GM21723 (cell line): ENCODE data around the gene TMEM82.

ENCODE experiments used
- ATAC-seq: cut with Tn5 transposase; IDR thresholded peaks from one replicate; pipeline ENCODE4 v1.9.1; 2021; ENCODE audit warnings: mild to moderate bottlenecking, moderate library complexity; ENCODE audit not compliant: unreplicated experiment

Gene TMEM82

GRCh38 chr1:15719381-15720120 lies 22.7 kb upstream of the TMEM82 start:
- ATAC-seq = no peak

- ATAC-seq = no peak
Measured at GRCh38 chr1:15720861-15721260, 21.4 kb upstream of the TMEM82 start.

GRCh38 chr1:15722411-15722810 lies 19.9 kb upstream of the TMEM82 start:
- ATAC-seq = no peak

GRCh38 chr1:15722836-15723532 lies 19.3 kb upstream of the TMEM82 start:
- no peak for ATAC-seq

GRCh38 chr1:15723631-15724246 lies 18.6 kb upstream of the TMEM82 start:
- ATAC-seq = no peak

GRCh38 chr1:15724949-15725880 lies 17.1 kb upstream of the TMEM82 start:
- ATAC-seq = no peak

GRCh38 chr1:15726508-15726907 lies 15.8 kb upstream of the TMEM82 start:
- no peak for ATAC-seq

GRCh38 chr1:15727021-15727420 lies 15.3 kb upstream of the TMEM82 start:
- ATAC-seq = no peak

GRCh38 chr1:15727424-15727823 lies 14.9 kb upstream of the TMEM82 start:
- no peak for ATAC-seq

GRCh38 chr1:15727866-15728534 lies 14.3 kb upstream of the TMEM82 start:
- no peak for ATAC-seq

GRCh38 chr1:15728937-15729657 lies 13.2 kb upstream of the TMEM82 start:
- ATAC-seq = no peak

GRCh38 chr1:15730423-15730822 lies 11.9 kb upstream of the TMEM82 start:
- no peak for ATAC-seq

- ATAC-seq = no peak
Measured at GRCh38 chr1:15730936-15731335, 11.4 kb upstream of the TMEM82 start.

- ATAC-seq = no peak
Measured at GRCh38 chr1:15731735-15732685, 10.3 kb upstream of the TMEM82 start.

- no peak for ATAC-seq
Measured at GRCh38 chr1:15732686-15733081, 9.6 kb upstream of the TMEM82 start.

- ATAC-seq = no peak
Measured at GRCh38 chr1:15733218-15733725, 9.0 kb upstream of the TMEM82 start.

- ATAC-seq = no peak
Measured at GRCh38 chr1:15733726-15734226, 8.5 kb upstream of the TMEM82 start.

- ATAC-seq = no peak
Measured at GRCh38 chr1:15734296-15734695, 8.0 kb upstream of the TMEM82 start.
